ENCODE data around the gene ARHGAP4. TPM values are rescaled to one million over a fixed set of nuclear protein-coding genes. Genes with fewer than 3 reads are reported as not detected.

The ARHGAP4 gene
- total and polyA plus RNA-seq, 2 donors from 2014 or later: 38.3 to 73.0 TPM

DNA sequence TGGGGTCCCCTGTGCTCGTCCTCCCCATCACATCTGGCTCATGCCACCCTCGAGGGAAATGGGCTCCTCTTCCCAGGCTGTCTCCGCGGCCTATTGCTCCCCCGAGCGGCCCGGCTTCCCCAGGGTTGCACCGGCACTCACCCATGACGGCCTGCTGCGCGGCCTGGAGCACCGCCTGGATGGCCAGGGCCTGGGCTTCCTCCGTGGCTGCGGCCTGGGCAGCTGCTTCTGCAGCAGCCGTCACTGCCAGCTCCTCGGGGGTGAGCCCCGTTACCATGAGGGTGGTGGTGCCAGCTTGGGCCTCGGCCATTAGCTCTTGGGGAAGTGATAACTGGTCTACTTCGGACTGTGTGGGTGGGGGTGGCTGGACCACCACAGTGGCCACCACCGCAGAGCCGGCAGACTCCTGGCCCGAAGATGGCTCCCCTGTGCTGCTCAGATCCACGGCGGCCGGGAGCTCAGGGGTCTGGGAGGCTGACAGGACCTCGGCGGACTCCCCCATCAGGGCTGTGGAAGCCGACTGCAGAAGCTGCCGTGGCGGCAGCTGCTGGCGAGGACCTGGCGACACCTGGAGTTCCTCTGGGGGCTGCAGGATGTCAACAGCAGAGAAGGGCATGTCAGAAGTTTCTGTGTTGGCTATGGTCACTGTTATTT lies 26.4 kb upstream of the ARHGAP4 start:
- Histone ChIP-seq H3K36me3 (ENCODE audit: control insufficient read depth in 2 of 3, insufficient read depth in 3 of 3, low read length in 3 of 3) (peaks cover 2 to 31% (median 4%) of the 10 kb centered on the region in 3 donors), H3K27me3 (ENCODE audit: control insufficient read depth, insufficient read depth, low read length) (no peaks in the 10 kb centered on the region), H3K27ac (ENCODE audit: low read depth in 2 of 2, low read length in 2 of 2) (no peak overlapping the region), H3K9ac (ENCODE audit: low read length in 3 of 3) (no peak overlapping the region), H3K4me3 (ENCODE audit: low read length in 3 of 3) (no peak overlapping the region), H3K4me1 (ENCODE audit: control insufficient read depth in 2 of 3, insufficient read depth in 2 of 3, low read depth in 1 of 3, low read length in 3 of 3) (peaks cover 0 to 7% (median 0%) of the 10 kb centered on the region in 3 donors), H3K9me3 (ENCODE audit: control insufficient read depth in 2 of 3, insufficient read depth in 1 of 3, low read length in 3 of 3) (no peaks in the 10 kb centered on the region)
- TF ChIP-seq, protein P1, sequence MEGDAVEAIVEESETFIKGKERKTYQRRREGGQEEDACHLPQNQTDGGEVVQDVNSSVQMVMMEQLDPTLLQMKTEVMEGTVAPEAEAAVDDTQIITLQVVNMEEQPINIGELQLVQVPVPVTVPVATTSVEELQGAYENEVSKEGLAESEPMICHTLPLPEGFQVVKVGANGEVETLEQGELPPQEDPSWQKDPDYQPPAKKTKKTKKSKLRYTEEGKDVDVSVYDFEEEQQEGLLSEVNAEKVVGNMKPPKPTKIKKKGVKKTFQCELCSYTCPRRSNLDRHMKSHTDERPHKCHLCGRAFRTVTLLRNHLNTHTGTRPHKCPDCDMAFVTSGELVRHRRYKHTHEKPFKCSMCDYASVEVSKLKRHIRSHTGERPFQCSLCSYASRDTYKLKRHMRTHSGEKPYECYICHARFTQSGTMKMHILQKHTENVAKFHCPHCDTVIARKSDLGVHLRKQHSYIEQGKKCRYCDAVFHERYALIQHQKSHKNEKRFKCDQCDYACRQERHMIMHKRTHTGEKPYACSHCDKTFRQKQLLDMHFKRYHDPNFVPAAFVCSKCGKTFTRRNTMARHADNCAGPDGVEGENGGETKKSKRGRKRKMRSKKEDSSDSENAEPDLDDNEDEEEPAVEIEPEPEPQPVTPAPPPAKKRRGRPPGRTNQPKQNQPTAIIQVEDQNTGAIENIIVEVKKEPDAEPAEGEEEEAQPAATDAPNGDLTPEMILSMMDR (IDR thresholded peaks at IDR 0.05; ENCODE audit: borderline replicate concordance, extremely low read depth, insufficient read depth): no peak
- no peak for DNase-seq
- intact Hi-C loops (cut with DNase I): loop anchor here (10.0 kb wide), 1 partner anchor 188 kb away; the partner anchor contains the start of gene PLXNB3
- FAIRE-seq: no peak

DNA sequence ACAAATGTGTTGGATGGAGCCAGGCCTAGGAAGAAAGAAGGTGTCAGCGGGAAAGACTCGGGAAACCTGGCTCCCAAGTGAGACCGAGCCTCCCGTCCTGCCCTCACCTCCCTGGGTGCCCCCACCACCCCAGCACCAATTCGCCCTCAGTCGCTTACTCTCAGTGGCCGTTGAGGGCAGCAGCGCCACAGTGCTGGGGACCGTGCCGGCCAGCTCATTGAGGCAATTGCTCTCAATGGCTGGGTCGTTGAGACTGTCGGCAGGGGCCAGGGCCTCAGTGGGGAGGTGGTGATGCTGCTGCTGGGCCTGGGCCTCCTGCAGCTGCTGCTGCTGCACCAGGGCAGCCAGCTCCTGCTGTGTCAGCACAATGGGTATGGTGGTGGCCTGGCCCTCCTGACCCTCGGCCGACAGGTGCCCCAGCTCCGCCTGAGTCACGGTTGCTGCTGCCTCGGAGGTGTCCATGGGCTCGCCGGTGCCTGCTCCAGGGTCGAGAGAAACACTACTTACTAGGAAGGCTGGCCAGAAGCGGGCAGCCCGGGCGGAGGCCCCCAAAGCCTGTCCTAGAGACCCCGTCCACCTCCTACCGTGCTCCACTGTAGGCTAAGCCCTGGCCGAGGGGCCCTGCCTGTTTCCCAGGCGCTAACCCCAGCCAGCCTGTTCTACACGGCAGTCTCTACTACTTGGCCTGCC lies 25.8 kb upstream of the ARHGAP4 start:
- Histone ChIP-seq H3K9me3 (ENCODE audit: control insufficient read depth in 2 of 3, insufficient read depth in 1 of 3, low read length in 3 of 3) (no peaks in the 10 kb centered on the region), H3K4me1 (ENCODE audit: control insufficient read depth in 2 of 3, insufficient read depth in 2 of 3, low read depth in 1 of 3, low read length in 3 of 3) (peaks cover 0 to 7% (median 0%) of the 10 kb centered on the region in 3 donors), H3K36me3 (ENCODE audit: control insufficient read depth in 2 of 3, insufficient read depth in 3 of 3, low read length in 3 of 3) (peaks cover 2 to 31% (median 2%) of the 10 kb centered on the region in 3 donors), H3K9ac (ENCODE audit: low read length in 3 of 3) (no peak overlapping the region), H3K27ac (ENCODE audit: low read depth in 2 of 2, low read length in 2 of 2) (no peak overlapping the region), H3K27me3 (ENCODE audit: control insufficient read depth, insufficient read depth, low read length) (no peaks in the 10 kb centered on the region), H3K4me3 (ENCODE audit: low read length in 3 of 3) (no peak overlapping the region)
- intact Hi-C loops (cut with DNase I): loop anchor here (10.0 kb wide), 1 partner anchor 187 kb away; the partner anchor contains the start of gene PLXNB3
- FAIRE-seq: no peak
- TF ChIP-seq, protein P1 (IDR thresholded peaks at IDR 0.05; ENCODE audit: borderline replicate concordance, extremely low read depth, insufficient read depth): no peak
- DNase-seq: no peak

DNA sequence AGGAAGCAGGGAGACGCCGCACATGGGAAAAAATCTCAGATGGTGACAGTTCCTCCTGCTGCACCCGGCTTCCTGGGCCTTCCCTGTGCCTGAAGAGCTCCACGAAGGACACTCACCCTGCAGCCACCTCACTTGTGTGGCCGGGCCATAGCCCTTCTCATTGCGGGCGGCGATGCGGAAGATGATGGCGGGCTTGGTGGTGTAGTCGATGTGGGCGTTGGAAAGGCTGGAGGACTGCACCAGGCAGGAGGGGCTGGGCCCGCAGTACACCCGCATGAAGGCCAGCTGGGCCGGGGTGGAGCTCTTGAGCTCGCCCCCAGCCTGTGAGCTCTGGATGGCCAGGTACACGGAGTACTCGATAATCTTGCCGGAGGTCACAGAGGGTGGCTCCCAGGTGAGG lies 24.1 kb upstream of the ARHGAP4 start:
- TF ChIP-seq, protein P1 (IDR thresholded peaks at IDR 0.05; ENCODE audit: borderline replicate concordance, extremely low read depth, insufficient read depth): no peak
- H3K27ac ChIP-seq (ENCODE audit: low read depth in 2 of 2, low read length in 2 of 2): no peak overlapping the region
- H3K27me3 ChIP-seq (ENCODE audit: control insufficient read depth, insufficient read depth, low read length): no peaks in the 10 kb centered on the region
- H3K4me3 ChIP-seq (ENCODE audit: low read length in 3 of 3): no peak overlapping the region
- peaks cover 0 to 7% (median 0%) of the 10 kb centered on the region in 3 donors for H3K4me1 ChIP-seq (ENCODE audit: control insufficient read depth in 2 of 3, insufficient read depth in 2 of 3, low read depth in 1 of 3, low read length in 3 of 3)
- H3K36me3 ChIP-seq (ENCODE audit: control insufficient read depth in 2 of 3, insufficient read depth in 3 of 3, low read length in 3 of 3): peaks cover 2 to 23% (median 2%) of the 10 kb centered on the region in 3 donors
- DNase-seq (no peak), FAIRE-seq (no peak)
- no peaks in the 10 kb centered on the region for H3K9me3 ChIP-seq (ENCODE audit: control insufficient read depth in 2 of 3, insufficient read depth in 1 of 3, low read length in 3 of 3)
- no peak overlapping the region for H3K9ac ChIP-seq (ENCODE audit: low read length in 3 of 3)
- intact Hi-C loops (cut with DNase I): loop anchor here (10.0 kb wide), 1 partner anchor 185 kb away; the partner anchor contains the start of gene PLXNB3

Measured in kidney (tissue), 14 donors.